Neuronal stem cell (in vitro differentiated cells): ENCODE data around the gene PARP15.
"Not testable (repeated sequence)": the region's sequence is repeated elsewhere in the genome, so short reads cannot be mapped to it uniquely, and the experiment has no call there.

Source experiments
- DNase-seq: peaks from one replicate; pipeline ENCODE4 v3.0.0-alpha.2; 2013; ENCODE audit warnings: low spot score
- H2AFZ ChIP-seq: one replicate; pipeline ENCODE4 v1.6.1; 2013; ENCODE audit warnings: mild to moderate bottlenecking, low read length, inconsistent platforms
- H2AK5ac ChIP-seq: 2 replicates; pipeline ENCODE4 v1.6.1; 2013; ENCODE audit warnings: low read depth, mild to moderate bottlenecking, inconsistent platforms, low read length, moderate library complexity, mixed read lengths
- H2BK120ac ChIP-seq: 2 replicates; pipeline ENCODE4 v1.6.1; 2013; ENCODE audit warnings: low read depth, mild to moderate bottlenecking, inconsistent platforms, low read length, moderate library complexity, mixed read lengths
- H2BK12ac ChIP-seq: one replicate; pipeline ENCODE4 v1.6.1; 2013; ENCODE audit warnings: low read length, inconsistent platforms
- H2BK15ac ChIP-seq: 2 replicates; pipeline ENCODE4 v1.6.1; 2013; ENCODE audit warnings: mild to moderate bottlenecking, low read length, inconsistent platforms, mixed read lengths
- H2BK5ac ChIP-seq: one replicate; pipeline ENCODE4 v1.6.1; 2013; ENCODE audit warnings: inconsistent platforms, mild to moderate bottlenecking, low read length, moderate library complexity
- H3K14ac ChIP-seq: one replicate; pipeline ENCODE4 v1.6.1; 2013; ENCODE audit warnings: low read length, inconsistent platforms
- H3K18ac ChIP-seq: 2 replicates; pipeline ENCODE4 v1.6.1; 2013; ENCODE audit warnings: low read length, inconsistent platforms
- H3K23ac ChIP-seq: 2 replicates; pipeline ENCODE4 v1.6.1; 2013; ENCODE audit warnings: low read depth, mild to moderate bottlenecking, mixed read lengths, low read length, inconsistent platforms; ENCODE audit not compliant: poor library complexity
- H3K27ac ChIP-seq: replicated peaks from 3 replicates; pipeline ENCODE4 v1.5.1; 2013; ENCODE audit warnings: low read length, inconsistent platforms
- H3K27me3 ChIP-seq, 3 experiments: 2 replicates each; pipeline ENCODE4 v1.6.1; 2013; ENCODE audit warnings: low read length in 3 of 3, mild to moderate bottlenecking in 2 of 3, inconsistent platforms in 1 of 3, low read depth in 1 of 3, mixed read lengths in 1 of 3, moderate library complexity in 1 of 3; ENCODE audit not compliant: control insufficient read depth in 3 of 3, insufficient read depth in 3 of 3
- H3K36me3 ChIP-seq, 2 donors: replicated peaks in 1 of 2; 2 replicates each; pipeline ENCODE4 v1.6.1; 2013; ENCODE audit warnings: low read length in 2 of 2; ENCODE audit not compliant: control insufficient read depth in 2 of 2, insufficient read depth in 2 of 2
- H3K4ac ChIP-seq: 2 replicates; pipeline ENCODE4 v1.6.1; 2013; ENCODE audit warnings: inconsistent platforms, mild to moderate bottlenecking, low read length, moderate library complexity
- H3K4me1 ChIP-seq, 2 donors: 1 replicate in 1 of 2; 2 replicates in 1 of 2; pipeline ENCODE4 v1.6.1; 2013; ENCODE audit warnings: low read length in 2 of 2, low read depth in 1 of 2; ENCODE audit not compliant: control insufficient read depth in 2 of 2, insufficient read depth in 1 of 2
- H3K4me2 ChIP-seq: one replicate; pipeline ENCODE4 v1.6.1; 2013; ENCODE audit warnings: mild to moderate bottlenecking, low read length, inconsistent platforms; ENCODE audit not compliant: insufficient read depth, poor library complexity, severe bottlenecking
- H3K4me3 ChIP-seq, 2 donors: 2 replicates each; pipeline ENCODE4 v1.5.1; 2013; ENCODE audit warnings: low read length in 2 of 2, mild to moderate bottlenecking in 2 of 2, inconsistent platforms in 1 of 2, moderate library complexity in 1 of 2
- H3K79me1 ChIP-seq: one replicate; pipeline ENCODE4 v1.6.1; 2013; ENCODE audit warnings: low read depth, mild to moderate bottlenecking, inconsistent platforms, low read length, moderate library complexity
- H3K9ac ChIP-seq: one replicate; pipeline ENCODE4 v1.6.1; 2013; ENCODE audit warnings: mild to moderate bottlenecking, low read depth, low read length, inconsistent platforms; ENCODE audit not compliant: poor library complexity
- H3K9me3 ChIP-seq, 2 donors: replicated peaks in 1 of 2; 2 replicates each; pipeline versions ENCODE3 to v1.6.1; 2013; ENCODE audit warnings: low read length in 2 of 2, mild to moderate bottlenecking in 2 of 2, inconsistent platforms in 1 of 2, low read depth in 1 of 2, mixed read lengths in 1 of 2, moderate library complexity in 1 of 2; ENCODE audit not compliant: control insufficient read depth in 2 of 2, insufficient read depth in 1 of 2
- H4K8ac ChIP-seq: one replicate; pipeline ENCODE4 v1.6.1; 2013; ENCODE audit warnings: low read depth, mild to moderate bottlenecking, inconsistent platforms, low read length, moderate library complexity
- H4K91ac ChIP-seq: one replicate; pipeline ENCODE4 v1.6.1; 2013; ENCODE audit warnings: low read length, low read depth, mild to moderate bottlenecking, inconsistent platforms; ENCODE audit not compliant: poor library complexity
- WGBS, 2 donors: extraction: QIAGEN DNeasy Blood & Tissue Kit; methylation state at CpG; one replicate each; pipeline ENCODE4 v1.1.7; 2013; ENCODE audit warnings: missing lambda C conversion rate in 2 of 2, mixed read lengths in 1 of 2; ENCODE audit not compliant: insufficient read length in 2 of 2, insufficient replicate concordance in 1 of 2; ENCODE audit errors: extremely low coverage in 2 of 2; 5-methylcytosine and 5-hydroxymethylcytosine counted together

PARP15 gene

DNA sequence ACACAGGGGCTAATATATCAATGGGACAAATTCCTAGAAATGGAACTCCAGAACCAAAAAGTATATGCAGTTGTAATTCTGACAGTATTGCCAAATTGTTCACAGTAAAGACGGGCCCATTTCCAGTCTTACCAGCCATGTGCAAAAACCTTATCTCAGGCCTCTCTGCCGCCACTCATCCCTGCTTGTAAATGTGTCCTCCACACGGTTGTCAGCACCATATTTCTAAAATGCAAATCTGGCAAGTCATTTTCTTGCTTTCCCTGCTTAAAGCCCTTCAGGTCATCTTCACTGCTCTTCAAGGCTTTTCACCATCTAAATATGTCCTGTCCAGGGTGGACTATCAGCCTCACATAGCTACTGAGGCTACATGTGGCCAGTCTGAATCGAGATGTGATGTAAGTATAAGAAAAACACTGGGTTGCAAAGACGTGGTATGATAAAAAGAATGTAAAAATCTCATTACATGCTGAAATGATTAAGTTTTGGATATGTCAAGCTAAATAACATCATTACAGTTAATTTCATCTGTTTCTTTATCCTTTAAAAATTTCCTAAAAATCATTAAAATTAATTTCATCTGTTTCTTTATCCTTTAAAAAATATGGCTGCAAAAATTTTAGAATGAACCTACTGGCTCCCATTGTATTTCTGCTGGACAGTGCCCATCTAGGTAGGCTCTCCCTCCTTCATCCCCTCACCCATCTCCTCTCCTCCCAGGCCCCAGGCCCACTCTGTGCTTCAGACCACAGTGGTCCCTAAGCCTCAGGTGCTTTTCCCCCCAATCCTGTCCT lies 14.3 kb upstream of the PARP15 start:
- Histone ChIP-seq H3K9ac (no peak overlapping the region), H3K4me3 (peak overlapping the region in 1 of 2 donors; percentile 79), H2AK5ac (no peak overlapping the region), H3K9me3 (no peaks in the 10 kb centered on the region), H3K4me1 (peaks cover 1 to 4% of the 10 kb centered on the region in 2 donors), H3K4ac (no peak overlapping the region), H3K18ac (no peak overlapping the region), H2BK12ac (no peak overlapping the region), H3K36me3 (peaks cover 0 to 36% of the 10 kb centered on the region in 2 donors), H2BK5ac (no peak overlapping the region), H2AFZ (peak overlapping the region; percentile 100), H4K8ac (no peak overlapping the region), H3K27me3 (no peaks in the 10 kb centered on the region), H2BK15ac (no peak overlapping the region), H3K79me1 (no peaks in the 10 kb centered on the region), H2BK120ac (no peak overlapping the region), H3K23ac (no peak overlapping the region), H3K14ac (no peak overlapping the region), H3K27ac (no peak overlapping the region), H4K91ac (no peak overlapping the region), H3K4me2 (no peak overlapping the region)
- no CpG with 5 or more reads among the region's 5 CpGs for WGBS, 2 donors
- DNase-seq = no peak

DNA sequence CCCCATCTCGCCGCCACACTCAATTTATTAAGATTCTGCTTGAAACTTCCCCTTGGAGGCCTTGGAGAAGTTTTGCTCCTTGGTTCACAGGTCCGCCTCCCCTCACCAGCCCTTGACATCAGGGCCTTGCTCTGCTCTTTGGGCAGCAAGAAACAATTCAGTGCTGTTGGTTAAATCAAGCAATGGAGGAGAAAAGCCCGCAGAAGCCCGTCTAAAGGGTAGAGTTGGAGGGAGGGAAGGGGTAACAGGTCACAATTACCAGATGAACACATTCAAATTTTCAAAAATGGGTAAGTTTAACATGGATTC lies 13.8 kb upstream of the PARP15 start:
- Histone ChIP-seq H3K9me3 (no peaks in the 10 kb centered on the region), H2BK12ac (no peak overlapping the region), H3K27ac (no peak overlapping the region), H3K9ac (no peak overlapping the region), H2BK15ac (no peak overlapping the region), H2BK5ac (no peak overlapping the region), H3K4me1 (peaks cover 1 to 4% of the 10 kb centered on the region in 2 donors), H4K91ac (no peak overlapping the region), H3K27me3 (no peaks in the 10 kb centered on the region), H3K23ac (no peak overlapping the region), H2AK5ac (no peak overlapping the region), H3K4me2 (no peak overlapping the region), H3K36me3 (peaks cover 0 to 37% of the 10 kb centered on the region in 2 donors), H3K18ac (no peak overlapping the region), H3K4ac (no peak overlapping the region), H3K79me1 (no peaks in the 10 kb centered on the region), H3K4me3 (peak overlapping the region in 1 of 2 donors; percentile 79), H2BK120ac (no peak overlapping the region), H4K8ac (no peak overlapping the region), H2AFZ (peak overlapping the region; percentile 100), H3K14ac (no peak overlapping the region)
- DNase-seq = no peak
- WGBS, 2 donors = no CpG with 5 or more reads among the region's 5 CpGs

DNA sequence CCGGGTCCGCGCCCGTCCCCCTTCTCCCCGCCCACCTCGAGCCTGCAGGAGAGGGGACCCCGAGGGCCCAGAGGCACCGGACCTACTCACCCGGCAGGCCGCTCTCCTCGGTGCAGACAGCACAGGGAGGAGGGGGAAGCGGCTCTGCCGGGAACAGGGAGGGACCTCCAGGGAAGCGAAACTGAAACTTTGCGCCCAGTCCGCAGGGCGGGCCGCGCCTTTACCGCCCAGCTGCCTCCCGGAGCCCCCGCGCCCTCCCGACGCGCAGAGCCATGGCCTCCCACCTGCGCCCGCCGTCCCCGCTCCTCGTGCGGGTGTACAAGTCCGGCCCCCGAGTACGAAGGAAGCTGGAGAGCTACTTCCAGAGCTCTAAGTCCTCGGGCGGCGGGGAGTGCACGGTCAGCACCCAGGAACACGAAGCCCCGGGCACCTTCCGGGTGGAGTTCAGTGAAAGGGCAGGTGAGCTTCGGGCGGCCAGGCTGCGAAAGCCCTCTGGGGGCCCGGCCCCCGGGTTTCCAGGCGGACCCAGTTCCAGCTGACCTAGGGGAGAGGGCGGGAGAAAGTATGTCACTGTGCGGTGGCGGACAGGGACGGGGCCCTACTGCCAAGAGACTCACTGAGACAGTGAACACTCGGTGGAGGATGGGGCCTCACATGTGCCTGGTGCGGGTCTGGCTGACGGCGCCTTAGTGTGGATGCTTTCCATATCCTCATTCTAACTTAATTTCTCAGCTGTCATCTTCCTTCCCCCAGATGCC lies 13.1 kb upstream of the PARP15 start, which contains the start of the genes DTX3L and PARP9:
DTX3L (plus strand) TSS at position 184 of the 758 bp plus-strand sequence; CDS start at position 273, 89 bp downstream.
PARP9 (minus strand) TSS at position 146 of the 758 bp plus-strand sequence. CDS start 4,680 bp downstream, outside the sequence.
- no peak within 1 kb of the TSS for H2BK5ac ChIP-seq
- H3K14ac ChIP-seq = no peak within 1 kb of the TSS
- H4K91ac ChIP-seq = peak within 1 kb of the TSS; percentile 90
- H2BK15ac ChIP-seq = peak within 1 kb of the TSS; percentile 99
- peaks cover 1 to 4% of the 10 kb centered on the region in 2 donors for H3K4me1 ChIP-seq
- H3K23ac ChIP-seq = peak within 1 kb of the TSS; percentile 95
- H3K27me3 ChIP-seq = no peaks in the 10 kb centered on the region
- peak within 1 kb of the TSS; percentile 78 for H3K9ac ChIP-seq
- peak within 1 kb of the TSS; percentile 100 for H2AFZ ChIP-seq
- peak; percentile 37 for DNase-seq
- peak within 1 kb of the TSS; percentile 84 for H3K4me2 ChIP-seq
- peaks cover 0 to 36% of the 10 kb centered on the region in 2 donors for H3K36me3 ChIP-seq
- no peaks in the 10 kb centered on the region for H3K79me1 ChIP-seq
- H3K27ac ChIP-seq = no peak within 1 kb of the TSS
- H3K4ac ChIP-seq = no peak within 1 kb of the TSS
- peak within 1 kb of the TSS; percentile 96 for H3K18ac ChIP-seq
- no peak within 1 kb of the TSS for H4K8ac ChIP-seq
- peak within 1 kb of the TSS; percentile 52 for H2BK120ac ChIP-seq
- H3K4me3 ChIP-seq = peak within 1 kb of the TSS; percentile 77 to 79
- no peak within 1 kb of the TSS for H2AK5ac ChIP-seq
- H2BK12ac ChIP-seq = no peak within 1 kb of the TSS
- no peaks in the 10 kb centered on the region for H3K9me3 ChIP-seq
- WGBS, 2 donors = no CpG with 5 or more reads among the region's 56 CpGs

GRCh38 chr3:122568131-122568530 lies 9.3 kb upstream of the PARP15 start:
- H3K4me2 ChIP-seq = not testable (repeated sequence)

More at GRCh38 chr3:122568131-122568530, 9.3 kb upstream of the PARP15 start:
- H2BK12ac ChIP-seq, H2BK5ac ChIP-seq, H4K91ac ChIP-seq, H2AFZ ChIP-seq, H2AK5ac ChIP-seq, H2BK15ac ChIP-seq, H3K4me3 ChIP-seq, H2BK120ac ChIP-seq, H3K9ac ChIP-seq, H3K14ac ChIP-seq, H3K27me3 ChIP-seq, H3K18ac ChIP-seq, H3K27ac ChIP-seq, H3K23ac ChIP-seq, H3K9me3 ChIP-seq, H3K4ac ChIP-seq, H4K8ac ChIP-seq, DNase-seq, H3K79me1 ChIP-seq: not testable (repeated sequence)
- H3K4me1 ChIP-seq = peaks cover 6 to 11% of the 10 kb centered on the region in 2 donors
- peaks cover 0 to 56% of the 10 kb centered on the region in 2 donors for H3K36me3 ChIP-seq
- WGBS, 2 donors = no CpG with 5 or more reads among the region's 7 CpGs
